Measurements from ENCODE around the gene BMI1.

GRCh38 chr10:22370320-22370719, 49.4 kb downstream of the BMI1 start:
- TF ChIP-seq, protein P1, sequence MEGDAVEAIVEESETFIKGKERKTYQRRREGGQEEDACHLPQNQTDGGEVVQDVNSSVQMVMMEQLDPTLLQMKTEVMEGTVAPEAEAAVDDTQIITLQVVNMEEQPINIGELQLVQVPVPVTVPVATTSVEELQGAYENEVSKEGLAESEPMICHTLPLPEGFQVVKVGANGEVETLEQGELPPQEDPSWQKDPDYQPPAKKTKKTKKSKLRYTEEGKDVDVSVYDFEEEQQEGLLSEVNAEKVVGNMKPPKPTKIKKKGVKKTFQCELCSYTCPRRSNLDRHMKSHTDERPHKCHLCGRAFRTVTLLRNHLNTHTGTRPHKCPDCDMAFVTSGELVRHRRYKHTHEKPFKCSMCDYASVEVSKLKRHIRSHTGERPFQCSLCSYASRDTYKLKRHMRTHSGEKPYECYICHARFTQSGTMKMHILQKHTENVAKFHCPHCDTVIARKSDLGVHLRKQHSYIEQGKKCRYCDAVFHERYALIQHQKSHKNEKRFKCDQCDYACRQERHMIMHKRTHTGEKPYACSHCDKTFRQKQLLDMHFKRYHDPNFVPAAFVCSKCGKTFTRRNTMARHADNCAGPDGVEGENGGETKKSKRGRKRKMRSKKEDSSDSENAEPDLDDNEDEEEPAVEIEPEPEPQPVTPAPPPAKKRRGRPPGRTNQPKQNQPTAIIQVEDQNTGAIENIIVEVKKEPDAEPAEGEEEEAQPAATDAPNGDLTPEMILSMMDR (IDR thresholded peaks at IDR 0.05): no peak
- no peak for TF ChIP-seq POLR2A (IDR thresholded peaks at IDR 0.05)

Data from esophagus squamous epithelium (tissue), 4 donors.